HepG2 (cell line): ENCODE data around the gene AGXT. TPM values are rescaled to one million over a fixed set of nuclear protein-coding genes. Genes with fewer than 3 reads are reported as not detected.
A peak's percentile ranks its signal among the peaks of the same experiment; 100 is the strongest.

Experiments
- ARNTL ChIP-seq: sonication (generic); formaldehyde crosslinking; IDR thresholded peaks from 2 replicates; pipeline ENCODE4 v1.4.0; 2020; ENCODE audit warnings: mild to moderate bottlenecking, missing genetic modification reagents
- CEBPG ChIP-seq: IDR thresholded peaks from 2 replicates; pipeline ENCODE4 v1.6.1; 2016
- DMAP1 ChIP-seq: IDR thresholded peaks from 2 replicates; pipeline ENCODE4 v1.6.1; 2016
- ELF1 ChIP-seq: sonication (generic); formaldehyde crosslinking; IDR thresholded peaks from 2 replicates; pipeline ENCODE4 v1.4.0; 2020; ENCODE audit warnings: missing genetic modification reagents
- GLMP ChIP-seq: sonication (generic); formaldehyde crosslinking; IDR thresholded peaks from 2 replicates; pipeline ENCODE4 v1.9.0; 2021; ENCODE audit warnings: missing genetic modification reagents, mild to moderate bottlenecking, borderline replicate concordance
- HDAC1 ChIP-seq: sonication (generic); formaldehyde crosslinking; IDR thresholded peaks from 2 replicates; pipeline ENCODE4 v1.5.1; 2020; ENCODE audit warnings: mild to moderate bottlenecking, missing genetic modification reagents
- HIVEP1 ChIP-seq: sonication (generic); formaldehyde crosslinking; IDR thresholded peaks from 2 replicates; pipeline ENCODE4 v1.4.0; 2020; ENCODE audit warnings: mild to moderate bottlenecking, missing genetic modification reagents
- HMG20A ChIP-seq: IDR thresholded peaks from 2 replicates; pipeline ENCODE4 v1.6.1; 2016; ENCODE audit warnings: borderline replicate concordance
- HOXA5 ChIP-seq: sonication (generic); formaldehyde crosslinking; IDR thresholded peaks from 2 replicates; pipeline ENCODE4 v1.4.0; 2020; ENCODE audit warnings: missing genetic modification reagents
- HOXA9 ChIP-seq: sonication (generic); formaldehyde crosslinking; IDR thresholded peaks from 2 replicates; pipeline ENCODE4 v1.8.1; 2022; ENCODE audit warnings: missing genetic modification reagents, mild to moderate bottlenecking, moderate library complexity, borderline replicate concordance
- MAF1 ChIP-seq: sonication (generic); formaldehyde crosslinking; IDR thresholded peaks from 2 replicates; pipeline ENCODE4 v1.5.0; 2020; ENCODE audit warnings: missing genetic modification reagents, borderline replicate concordance
- MAFG ChIP-seq: sonication (generic); formaldehyde crosslinking; IDR thresholded peaks from 2 replicates; pipeline ENCODE4 v1.5.1; 2020; ENCODE audit warnings: mild to moderate bottlenecking, missing genetic modification reagents
- SNRNP70 ChIP-seq: fragments of 200-400 bp; formaldehyde crosslinking; IDR thresholded peaks from 2 replicates; pipeline ENCODE4 v1.6.1; 2017; ENCODE audit warnings: mild to moderate bottlenecking, low read depth, low read length, moderate library complexity
- SP1 ChIP-seq, 2 experiments: fragments of 450-650 bp in 1 of 2; sonication (generic) in 1 of 2; formaldehyde crosslinking in 1 of 2; IDR thresholded peaks; 2 replicates each; pipeline versions ENCODE4 v1.4.0 to v1.6.1; 2016 to 2020; ENCODE audit warnings: missing genetic modification reagents in 1 of 2
- TFDP2 ChIP-seq: sonication (generic); formaldehyde crosslinking; IDR thresholded peaks from 2 replicates; pipeline ENCODE4 v1.4.0; 2020; ENCODE audit warnings: missing genetic modification reagents
- ZFAT ChIP-seq: sonication (generic); formaldehyde crosslinking; conservative IDR thresholded peaks from 2 replicates; pipeline ENCODE4 v1.8.1; 2023; ENCODE audit warnings: missing genetic modification reagents, inconsistent platforms
- ZKSCAN5 ChIP-seq: sonication (generic); formaldehyde crosslinking; IDR thresholded peaks from 2 replicates; pipeline ENCODE4 v1.5.1; 2020; ENCODE audit warnings: mild to moderate bottlenecking, missing genetic modification reagents
- ZNF543 ChIP-seq: sonication (generic); formaldehyde crosslinking; IDR thresholded peaks from 2 replicates; pipeline ENCODE4 v1.4.0; 2020; ENCODE audit warnings: mild to moderate bottlenecking, missing genetic modification reagents
- ZNF549 ChIP-seq: sonication (generic); formaldehyde crosslinking; IDR thresholded peaks from 2 replicates; pipeline ENCODE4 v1.5.0; 2020; ENCODE audit warnings: missing genetic modification reagents
- polyA plus RNA-seq, 8 experiments: library from polyadenylated mRNA; depleted of rRNA in 3 of 8; stranded (reverse) in 7 of 8; unstranded in 1 of 8; fragments of >200 nt; fragmentation: Illumina TruSeq in 4 of 8; extraction: Trizol in 4 of 8; gene quantifications; 2 replicates each; pipeline versions ENCODE4 v1.2.1 to v1.2.3, GENCODE V29; 2011 to 2016; ENCODE audit warnings: low read depth in 4 of 8, missing spikeins in 1 of 8, mixed read lengths in 1 of 8; ENCODE audit not compliant: insufficient read depth in 1 of 8
- total RNA-seq, 5 experiments: library from RNA; depleted of rRNA; stranded (reverse); fragments of >200 nt; fragmentation: Illumina TruSeq; extraction: Trizol; gene quantifications; 2 replicates each; pipeline ENCODE4 v1.2.3, GENCODE V29; 2016; ENCODE audit warnings: low read depth in 1 of 5
- TF ChIP-seq, protein P1 (sequence below): IDR thresholded peaks from 2 replicates; pipeline ENCODE4 v1.6.1; 2016; ENCODE audit warnings: missing compliant biosample characterization, missing genetic modification reagents, borderline replicate concordance
- TF ChIP-seq, protein P2 (sequence below): sonication (generic); formaldehyde crosslinking; IDR thresholded peaks from 2 replicates; pipeline ENCODE4 v1.4.0; 2020; ENCODE audit warnings: missing genetic modification reagents
- TF ChIP-seq, protein P3 (sequence below): sonication (generic); formaldehyde crosslinking; conservative IDR thresholded peaks from 2 replicates; pipeline ENCODE4 v1.5.0; 2020; ENCODE audit warnings: missing genetic modification reagents

The AGXT gene
- total and polyA plus RNA-seq, 2 of the 13 experiments (the other 11 are each of a cell fraction or from before 2014, with no cell fraction given): 41.9 to 96.1 TPM

- TF ChIP-seq TFDP2 (CRISPR knock-in tag) (peak; percentile 92), CEBPG (CRISPR knock-in tag) (peak; percentile 97), HMG20A (peak; percentile 86), MAFG (CRISPR knock-in tag) (no peak), ZNF549 (peak; percentile 57; the same call in 1 of the 2 replicates), ARNTL (CRISPR knock-in tag) (peak; percentile 98), HOXA9 (CRISPR knock-in tag) (peak; percentile 91), HOXA5 (peak; percentile 91), ZNF543 (CRISPR knock-in tag) (peak; percentile 96), DMAP1 (CRISPR knock-in tag) (peak; percentile 99), SNRNP70 (no peak), ZKSCAN5 (no peak; the same call in 1 of the 2 replicates), HIVEP1 (CRISPR knock-in tag) (peak; percentile 99), HDAC1 (peak; percentile 99), ZFAT (no peak), GLMP (no peak), SP1 (IDR thresholded peaks at IDR 0.05) (no peak), SP1 (CRISPR knock-in tag; IDR thresholded peaks at IDR 0.05) (peak; percentile 43; the same call in 1 of the 2 replicates), ELF1 (CRISPR knock-in tag) (peak; percentile 33; the same call in 1 of the 2 replicates), MAF1 (CRISPR knock-in tag) (0 out of 2 replicates have a peak, but pooled peaks have one; percentile 83)
- TF ChIP-seq, protein P1, sequence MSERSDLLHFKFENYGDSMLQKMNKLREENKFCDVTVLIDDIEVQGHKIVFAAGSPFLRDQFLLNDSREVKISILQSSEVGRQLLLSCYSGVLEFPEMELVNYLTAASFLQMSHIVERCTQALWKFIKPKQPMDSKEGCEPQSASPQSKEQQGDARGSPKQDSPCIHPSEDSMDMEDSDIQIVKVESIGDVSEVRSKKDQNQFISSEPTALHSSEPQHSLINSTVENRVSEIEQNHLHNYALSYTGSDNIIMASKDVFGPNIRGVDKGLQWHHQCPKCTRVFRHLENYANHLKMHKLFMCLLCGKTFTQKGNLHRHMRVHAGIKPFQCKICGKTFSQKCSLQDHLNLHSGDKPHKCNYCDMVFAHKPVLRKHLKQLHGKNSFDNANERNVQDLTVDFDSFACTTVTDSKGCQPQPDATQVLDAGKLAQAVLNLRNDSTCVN (CRISPR knock-in tag): peak; percentile 86
- TF ChIP-seq, protein P2, sequence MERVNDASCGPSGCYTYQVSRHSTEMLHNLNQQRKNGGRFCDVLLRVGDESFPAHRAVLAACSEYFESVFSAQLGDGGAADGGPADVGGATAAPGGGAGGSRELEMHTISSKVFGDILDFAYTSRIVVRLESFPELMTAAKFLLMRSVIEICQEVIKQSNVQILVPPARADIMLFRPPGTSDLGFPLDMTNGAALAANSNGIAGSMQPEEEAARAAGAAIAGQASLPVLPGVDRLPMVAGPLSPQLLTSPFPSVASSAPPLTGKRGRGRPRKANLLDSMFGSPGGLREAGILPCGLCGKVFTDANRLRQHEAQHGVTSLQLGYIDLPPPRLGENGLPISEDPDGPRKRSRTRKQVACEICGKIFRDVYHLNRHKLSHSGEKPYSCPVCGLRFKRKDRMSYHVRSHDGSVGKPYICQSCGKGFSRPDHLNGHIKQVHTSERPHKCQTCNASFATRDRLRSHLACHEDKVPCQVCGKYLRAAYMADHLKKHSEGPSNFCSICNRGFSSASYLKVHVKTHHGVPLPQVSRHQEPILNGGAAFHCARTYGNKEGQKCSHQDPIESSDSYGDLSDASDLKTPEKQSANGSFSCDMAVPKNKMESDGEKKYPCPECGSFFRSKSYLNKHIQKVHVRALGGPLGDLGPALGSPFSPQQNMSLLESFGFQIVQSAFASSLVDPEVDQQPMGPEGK (CRISPR knock-in tag): peak; percentile 86
- TF ChIP-seq, protein P3, sequence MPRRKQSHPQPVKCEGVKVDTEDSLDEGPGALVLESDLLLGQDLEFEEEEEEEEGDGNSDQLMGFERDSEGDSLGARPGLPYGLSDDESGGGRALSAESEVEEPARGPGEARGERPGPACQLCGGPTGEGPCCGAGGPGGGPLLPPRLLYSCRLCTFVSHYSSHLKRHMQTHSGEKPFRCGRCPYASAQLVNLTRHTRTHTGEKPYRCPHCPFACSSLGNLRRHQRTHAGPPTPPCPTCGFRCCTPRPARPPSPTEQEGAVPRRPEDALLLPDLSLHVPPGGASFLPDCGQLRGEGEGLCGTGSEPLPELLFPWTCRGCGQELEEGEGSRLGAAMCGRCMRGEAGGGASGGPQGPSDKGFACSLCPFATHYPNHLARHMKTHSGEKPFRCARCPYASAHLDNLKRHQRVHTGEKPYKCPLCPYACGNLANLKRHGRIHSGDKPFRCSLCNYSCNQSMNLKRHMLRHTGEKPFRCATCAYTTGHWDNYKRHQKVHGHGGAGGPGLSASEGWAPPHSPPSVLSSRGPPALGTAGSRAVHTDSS (CRISPR knock-in tag): no peak
Measured at GRCh38 chr2:240857039-240858008, 11.3 kb upstream of the AGXT start (continued).
